C1 segment of cervical spinal cord (tissue), 14 donors: ENCODE results near the gene TMEM131.
A peak's percentile ranks its signal among the peaks of the same experiment; 100 is the strongest.

Source experiments
- DNase-seq, 14 donors: peaks; one replicate each; lab custom pipeline; 2025; lab: John Stamatoyannopoulos, UW

TMEM131 gene

GRCh38 chr2:97806738-97807618, 188.8 kb downstream of the TMEM131 start:
- peak in 12 of 14 donors; percentile 16 to 71 (median 52) for DNase-seq

GRCh38 chr2:97805776-97806175, 190.0 kb downstream of the TMEM131 start:
- no peak for DNase-seq

- DNase-seq: no peak
Measured at GRCh38 chr2:97801028-97801427, 194.7 kb downstream of the TMEM131 start.

GRCh38 chr2:97798416-97798815, 197.3 kb downstream of the TMEM131 start:
- DNase-seq: no peak

GRCh38 chr2:97797355-97797754, 198.4 kb downstream of the TMEM131 start:
- DNase-seq: no peak

- no peak for DNase-seq
Measured at GRCh38 chr2:97796465-97797126, 199.2 kb downstream of the TMEM131 start.

- DNase-seq: no peak
Measured at GRCh38 chr2:97792416-97792815, 203.3 kb downstream of the TMEM131 start.

GRCh38 chr2:97788986-97789644, 206.6 kb downstream of the TMEM131 start:
- DNase-seq: peak in 1 of 14 donors; percentile 16

GRCh38 chr2:97785818-97786217, 209.9 kb downstream of the TMEM131 start:
- DNase-seq: no peak

- no peak for DNase-seq
Measured at GRCh38 chr2:97784953-97785352, 210.8 kb downstream of the TMEM131 start.

GRCh38 chr2:97781981-97782380, 213.8 kb downstream of the TMEM131 start:
- peak in 1 of 14 donors; percentile 11 for DNase-seq

- no peak for DNase-seq
Measured at GRCh38 chr2:97779141-97779540, 216.6 kb downstream of the TMEM131 start.

GRCh38 chr2:97775074-97775473, 220.7 kb downstream of the TMEM131 start:
- DNase-seq: no peak

- DNase-seq: no peak
Measured at GRCh38 chr2:97774425-97774824, 221.3 kb downstream of the TMEM131 start.

GRCh38 chr2:97770445-97770844, 225.3 kb downstream of the TMEM131 start:
- no peak for DNase-seq

GRCh38 chr2:97769711-97770110, 226.0 kb downstream of the TMEM131 start:
- DNase-seq: no peak

- DNase-seq: no peak
Measured at GRCh38 chr2:97769308-97769707, 226.4 kb downstream of the TMEM131 start.

- DNase-seq: no peak
Measured at GRCh38 chr2:97766567-97766966, 229.2 kb downstream of the TMEM131 start.

GRCh38 chr2:97765933-97766332, 229.8 kb downstream of the TMEM131 start:
- no peak for DNase-seq

GRCh38 chr2:97764559-97765263, 231.0 kb downstream of the TMEM131 start:
- no peak for DNase-seq

GRCh38 chr2:97763176-97763845, 232.4 kb downstream of the TMEM131 start:
- DNase-seq: no peak
